SK-N-SH treated with all-trans-retinoic acid at 6 μM for 48 hours (cell line): ENCODE data around the gene PFDN2.

Experiments used
- ATAC-seq: fragments of 200-7000 bp; cut with Tn5 transposase; 3 replicates; pipeline ENCODE4 v1.9.1; 2020; ENCODE audit warnings: mild to moderate bottlenecking, moderate library complexity
- ARNTL ChIP-seq: fragments of 450-650 bp; formaldehyde crosslinking; IDR thresholded peaks from 2 replicates; pipeline ENCODE4 v1.5.0; 2020; ENCODE audit warnings: low read depth, mild to moderate bottlenecking, moderate library complexity, borderline replicate concordance
- BACH2 ChIP-seq: fragments of 250-450 bp; sonication (Bioruptor Pico); IDR thresholded peaks from 2 replicates; pipeline ENCODE4 v1.9.0; 2021; ENCODE audit warnings: mild to moderate bottlenecking, borderline replicate concordance
- CREB5 ChIP-seq: fragments of 250-450 bp; sonication (Bioruptor Pico); IDR thresholded peaks from 2 replicates; pipeline ENCODE4 v1.5.1; 2020; ENCODE audit warnings: low read depth, mild to moderate bottlenecking, moderate library complexity
- CSDC2 ChIP-seq: fragments of 250-450 bp; sonication (Bioruptor Pico); IDR thresholded peaks from 2 replicates; pipeline ENCODE4 v1.5.0; 2020; ENCODE audit warnings: mild to moderate bottlenecking, moderate library complexity
- CSRNP3 ChIP-seq: fragments of 250-450 bp; sonication (Bioruptor Pico); IDR thresholded peaks from 2 replicates; pipeline ENCODE4 v1.5.1; 2021; ENCODE audit warnings: mild to moderate bottlenecking, moderate library complexity
- ESRRG ChIP-seq: fragments of 250-450 bp; sonication (Bioruptor Pico); IDR thresholded peaks from 2 replicates; pipeline ENCODE4 v1.6.1; 2021; ENCODE audit warnings: mild to moderate bottlenecking
- GLIS3 ChIP-seq: fragments of 250-450 bp; sonication (Bioruptor Pico); IDR thresholded peaks from 2 replicates; pipeline ENCODE4 v1.5.0; 2020; ENCODE audit warnings: mild to moderate bottlenecking, moderate library complexity
- ISL1 ChIP-seq: fragments of 250-450 bp; sonication (Bioruptor Pico); IDR thresholded peaks from 2 replicates; pipeline ENCODE4 v2.1.2; 2022; ENCODE audit warnings: mild to moderate bottlenecking, moderate library complexity
- OSR1 ChIP-seq: fragments of 250-450 bp; sonication (Bioruptor Pico); IDR thresholded peaks from 2 replicates; pipeline ENCODE4 v1.8.0; 2022; ENCODE audit warnings: moderate library complexity, mild to moderate bottlenecking, inconsistent platforms
- PATZ1 ChIP-seq: fragments of 250-450 bp; sonication (Bioruptor Pico); IDR thresholded peaks from 2 replicates; pipeline ENCODE4 v1.8.0; 2020; ENCODE audit warnings: mild to moderate bottlenecking, moderate library complexity, borderline replicate concordance
- POU6F1 ChIP-seq: fragments of 250-450 bp; sonication (Bioruptor Pico); IDR thresholded peaks from 2 replicates; pipeline ENCODE4 v1.8.0; 2021; ENCODE audit warnings: low read depth, mild to moderate bottlenecking, moderate library complexity, borderline replicate concordance
- PPARA ChIP-seq: fragments of 250-450 bp; sonication (Bioruptor Pico); IDR thresholded peaks from 2 replicates; pipeline ENCODE4 v1.5.0; 2020; ENCODE audit warnings: mild to moderate bottlenecking, borderline replicate concordance
- RARB ChIP-seq: fragments of 250-450 bp; sonication (Bioruptor Pico); IDR thresholded peaks from 2 replicates; pipeline ENCODE4 v1.8.0; 2021; ENCODE audit warnings: mild to moderate bottlenecking, moderate library complexity
- SNAI2 ChIP-seq: fragments of 250-450 bp; sonication (Bioruptor Pico); IDR thresholded peaks from 2 replicates; pipeline ENCODE4 v1.5.0; 2020; ENCODE audit warnings: mild to moderate bottlenecking, moderate library complexity
- TCF4 ChIP-seq: fragments of 250-450 bp; sonication (Bioruptor Pico); IDR thresholded peaks from 2 replicates; pipeline ENCODE4 v1.8.0; 2021; ENCODE audit warnings: mild to moderate bottlenecking, moderate library complexity, borderline replicate concordance
- TOX ChIP-seq: fragments of 250-450 bp; sonication (Bioruptor Pico); IDR thresholded peaks from 2 replicates; pipeline ENCODE4 v1.8.0; 2021; ENCODE audit warnings: mild to moderate bottlenecking, moderate library complexity, borderline replicate concordance
- TSHZ2 ChIP-seq: fragments of 250-450 bp; sonication (Bioruptor Pico); IDR thresholded peaks from 2 replicates; pipeline ENCODE4 v1.5.0; 2020; ENCODE audit warnings: mild to moderate bottlenecking, moderate library complexity
- ZFP3 ChIP-seq: fragments of 250-450 bp; sonication (Bioruptor Pico); IDR thresholded peaks from 2 replicates; pipeline ENCODE4 v1.5.0; 2020; ENCODE audit warnings: mild to moderate bottlenecking, moderate library complexity
- ZFP30 ChIP-seq: fragments of 450-650 bp; formaldehyde crosslinking; IDR thresholded peaks from 2 replicates; pipeline ENCODE4 v1.5.0; 2022; ENCODE audit warnings: mild to moderate bottlenecking, moderate library complexity
- ZNF565 ChIP-seq: fragments of 450-650 bp; formaldehyde crosslinking; conservative IDR thresholded peaks from 2 replicates; pipeline ENCODE4 v1.5.0; 2020; ENCODE audit warnings: low read depth, mild to moderate bottlenecking, moderate library complexity
- ZNF8 ChIP-seq: fragments of 450-650 bp; formaldehyde crosslinking; IDR thresholded peaks from 2 replicates; pipeline ENCODE4 v1.5.0; 2020; ENCODE audit warnings: mild to moderate bottlenecking, moderate library complexity

PFDN2 gene

GRCh38 chr1:161081519-161081918 is 36.3 kb downstream of the PFDN2 start:
- no peak for ATAC-seq
- no peak for TF ChIP-seq POU6F1 (CRISPR knock-in tag)
- no peak for TF ChIP-seq ZFP3 (CRISPR knock-in tag)
- no peak for TF ChIP-seq CSRNP3 (CRISPR knock-in tag)
- TF ChIP-seq ARNTL (CRISPR knock-in tag), result no peak
- TF ChIP-seq ZNF565 (CRISPR knock-in tag), result no peak
- TF ChIP-seq CSDC2, result no peak
- no peak for TF ChIP-seq ZFP30 (CRISPR knock-in tag)
- no peak for TF ChIP-seq PPARA
- TF ChIP-seq TOX (CRISPR knock-in tag), result no peak
- no peak for TF ChIP-seq TCF4 (CRISPR knock-in tag)
- no peak for TF ChIP-seq ZNF8 (CRISPR knock-in tag)
- TF ChIP-seq RARB, result no peak
- no peak for TF ChIP-seq GLIS3 (CRISPR knock-in tag)
- no peak for TF ChIP-seq ESRRG
- TF ChIP-seq BACH2 (CRISPR knock-in tag), result no peak
- TF ChIP-seq SNAI2 (CRISPR knock-in tag), result no peak
- TF ChIP-seq CREB5, result no peak
- TF ChIP-seq PATZ1 (CRISPR knock-in tag), result no peak
- TF ChIP-seq OSR1, result no peak
- no peak for TF ChIP-seq ISL1 (CRISPR knock-in tag)
- TF ChIP-seq, all 23 proteins: peak for 0

- TF ChIP-seq TSHZ2 (CRISPR knock-in tag), result no peak
- TF ChIP-seq, all 23 proteins: peak for 0
- no peak for ATAC-seq
These were observed 37.1 kb downstream of the PFDN2 start for GRCh38 chr1:161080441-161081405.
